Left ventricle myocardium inferior (tissue), 1 donor: ENCODE data around the gene GADD45G. TPM values are rescaled to one million over a fixed set of nuclear protein-coding genes. Genes with fewer than 3 reads are reported as not detected.

ENCODE experiments used
- DNase-seq: peaks from one replicate; pipeline ENCODE4 v3.0.0-alpha.2; 2020
- H3K27ac ChIP-seq: fragments of 200-600 bp; replicated peaks from 2 replicates; pipeline ENCODE4 v1.8.0; 2021
- H3K27me3 ChIP-seq: fragments of 200-600 bp; 2 replicates; pipeline ENCODE4 v1.8.0; 2021; ENCODE audit warnings: low read depth
- H3K36me3 ChIP-seq: fragments of 200-600 bp; 2 replicates; pipeline ENCODE4 v1.8.0; 2021
- H3K4me1 ChIP-seq: fragments of 200-600 bp; 2 replicates; pipeline ENCODE4 v1.8.0; 2021
- H3K4me3 ChIP-seq: fragments of 200-600 bp; 2 replicates; pipeline ENCODE4 v1.8.0; 2021; ENCODE audit warnings: mild to moderate bottlenecking, moderate library complexity
- H3K9me3 ChIP-seq: fragments of 200-600 bp; replicated peaks from 2 replicates; pipeline ENCODE4 v1.8.0; 2021
- intact Hi-C: fragments of 100-400 bp; cut with micrococcal nuclease; formaldehyde crosslinking; loops from one replicate; pipeline ENCODE4 v1.11.0; 2022
- total RNA-seq: library from RNA; stranded (reverse); fragmentation: NEBNext Ultra II Directional; extraction: Animal tissue kit (Norgen Biotek cat#: 25700); gene quantifications from one replicate; pipeline ENCODE4 v1.2.1, GENCODE V29; 2021
- TF ChIP-seq, protein P1 (sequence below): fragments of 200-600 bp; IDR thresholded peaks from 2 replicates; pipeline ENCODE4 v1.8.0; 2021; ENCODE audit warnings: antibody characterized with exemption, mild to moderate bottlenecking, borderline replicate concordance
- donor health status: DM: no; HTN: yes; CAD: no; lungs with severe emphysema.

Gene GADD45G
- total RNA-seq, 1 donor from 2014 or later = 44.5 TPM

DNA sequence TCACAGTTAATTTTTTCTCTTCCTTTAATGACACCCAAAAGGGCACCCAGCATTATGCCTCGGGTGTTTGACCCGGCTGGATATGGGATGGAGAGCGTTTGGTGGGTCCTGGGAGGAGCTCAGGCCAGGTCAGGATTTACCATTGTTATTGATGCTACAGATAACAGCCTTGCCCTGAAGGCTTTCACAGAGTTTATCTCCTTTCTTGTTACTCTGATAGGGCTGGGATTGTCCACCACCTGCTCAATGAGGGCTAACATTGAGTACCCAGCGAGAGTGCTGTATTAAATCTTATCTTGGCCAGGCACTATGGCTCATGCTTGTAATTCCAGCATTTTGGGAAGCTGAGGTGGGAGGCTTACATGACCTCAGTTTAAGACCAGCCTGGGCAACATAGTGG is 37.2 kb downstream of the GADD45G start:
- Histone ChIP-seq H3K4me1 (peaks cover 34% of the 10 kb centered on the region), H3K27me3 (no peaks in the 10 kb centered on the region), H3K9me3 (no peaks in the 10 kb centered on the region), H3K36me3 (no peaks in the 10 kb centered on the region), H3K27ac (no peak overlapping the region), H3K4me3 (no peak overlapping the region)
- TF ChIP-seq, protein P1, sequence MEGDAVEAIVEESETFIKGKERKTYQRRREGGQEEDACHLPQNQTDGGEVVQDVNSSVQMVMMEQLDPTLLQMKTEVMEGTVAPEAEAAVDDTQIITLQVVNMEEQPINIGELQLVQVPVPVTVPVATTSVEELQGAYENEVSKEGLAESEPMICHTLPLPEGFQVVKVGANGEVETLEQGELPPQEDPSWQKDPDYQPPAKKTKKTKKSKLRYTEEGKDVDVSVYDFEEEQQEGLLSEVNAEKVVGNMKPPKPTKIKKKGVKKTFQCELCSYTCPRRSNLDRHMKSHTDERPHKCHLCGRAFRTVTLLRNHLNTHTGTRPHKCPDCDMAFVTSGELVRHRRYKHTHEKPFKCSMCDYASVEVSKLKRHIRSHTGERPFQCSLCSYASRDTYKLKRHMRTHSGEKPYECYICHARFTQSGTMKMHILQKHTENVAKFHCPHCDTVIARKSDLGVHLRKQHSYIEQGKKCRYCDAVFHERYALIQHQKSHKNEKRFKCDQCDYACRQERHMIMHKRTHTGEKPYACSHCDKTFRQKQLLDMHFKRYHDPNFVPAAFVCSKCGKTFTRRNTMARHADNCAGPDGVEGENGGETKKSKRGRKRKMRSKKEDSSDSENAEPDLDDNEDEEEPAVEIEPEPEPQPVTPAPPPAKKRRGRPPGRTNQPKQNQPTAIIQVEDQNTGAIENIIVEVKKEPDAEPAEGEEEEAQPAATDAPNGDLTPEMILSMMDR = no peak
- DNase-seq = no peak
- intact Hi-C loops = no loop called here

DNA sequence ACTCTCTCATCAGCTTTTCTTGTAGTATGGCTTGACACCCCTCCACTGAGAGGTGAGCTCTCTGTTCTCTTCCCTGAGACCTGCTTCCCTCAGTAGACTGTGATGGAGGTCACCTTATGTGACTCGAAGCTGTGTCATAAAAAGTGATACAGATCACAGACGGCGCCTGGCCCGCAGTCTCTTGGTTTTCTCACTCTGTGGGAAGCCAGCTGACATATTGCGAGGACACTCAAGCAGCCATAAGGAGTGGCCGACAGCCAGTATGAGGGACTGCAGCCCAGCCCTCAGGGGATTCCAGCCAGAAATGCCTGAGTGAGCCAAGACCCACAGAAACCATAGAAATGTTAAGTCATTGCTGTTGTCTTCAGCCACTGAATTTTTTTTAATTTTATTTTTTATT is 38.0 kb downstream of the GADD45G start:
- Histone ChIP-seq H3K9me3 (no peaks in the 10 kb centered on the region), H3K36me3 (no peaks in the 10 kb centered on the region), H3K27ac (no peak overlapping the region), H3K27me3 (no peaks in the 10 kb centered on the region), H3K4me3 (no peak overlapping the region), H3K4me1 (peaks cover 34% of the 10 kb centered on the region)
- intact Hi-C loops = no loop called here
- TF ChIP-seq, protein P1 = no peak
- no peak for DNase-seq

DNA sequence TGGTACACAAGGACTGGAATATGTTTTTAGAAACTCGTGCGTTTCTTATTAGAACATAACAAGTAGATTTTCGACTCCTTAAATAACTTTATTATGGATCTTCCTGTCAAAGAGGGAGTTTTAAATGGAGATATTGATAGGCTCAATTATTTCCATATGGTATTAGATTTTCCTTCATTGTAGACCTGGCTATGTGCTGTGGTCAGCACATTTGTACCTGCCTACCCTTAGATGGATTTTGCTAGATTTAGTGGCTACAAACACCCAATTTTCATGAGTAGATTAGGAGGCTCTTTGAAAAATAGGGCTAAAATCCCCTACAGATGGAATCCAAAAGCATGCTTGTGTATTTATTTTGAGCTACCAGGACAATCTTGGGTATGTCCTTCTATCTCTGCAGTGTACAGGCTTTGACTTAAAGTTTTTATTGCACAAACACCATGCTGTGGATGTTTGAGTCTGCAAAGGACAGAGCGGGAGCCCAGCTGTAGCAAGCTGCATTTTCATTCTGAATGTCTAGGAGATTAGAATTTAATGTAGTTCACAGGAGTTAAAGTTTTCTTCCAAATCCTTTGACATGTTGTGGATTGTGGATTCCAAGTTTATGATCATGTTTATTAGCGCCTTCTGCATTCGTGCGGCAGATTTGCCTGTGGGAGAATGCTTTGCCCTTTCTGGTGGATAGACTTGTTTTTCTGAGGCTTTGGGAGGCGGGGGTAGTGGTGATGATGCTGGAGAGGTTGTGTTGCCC is 41.6 kb downstream of the GADD45G start:
- Histone ChIP-seq H3K4me1 (peaks cover 3% of the 10 kb centered on the region), H3K36me3 (no peaks in the 10 kb centered on the region), H3K4me3 (no peak overlapping the region), H3K27me3 (no peaks in the 10 kb centered on the region), H3K27ac (no peak overlapping the region), H3K9me3 (no peaks in the 10 kb centered on the region)
- DNase-seq = no peak
- intact Hi-C loops = no loop called here
- TF ChIP-seq, protein P1 = no peak

DNA sequence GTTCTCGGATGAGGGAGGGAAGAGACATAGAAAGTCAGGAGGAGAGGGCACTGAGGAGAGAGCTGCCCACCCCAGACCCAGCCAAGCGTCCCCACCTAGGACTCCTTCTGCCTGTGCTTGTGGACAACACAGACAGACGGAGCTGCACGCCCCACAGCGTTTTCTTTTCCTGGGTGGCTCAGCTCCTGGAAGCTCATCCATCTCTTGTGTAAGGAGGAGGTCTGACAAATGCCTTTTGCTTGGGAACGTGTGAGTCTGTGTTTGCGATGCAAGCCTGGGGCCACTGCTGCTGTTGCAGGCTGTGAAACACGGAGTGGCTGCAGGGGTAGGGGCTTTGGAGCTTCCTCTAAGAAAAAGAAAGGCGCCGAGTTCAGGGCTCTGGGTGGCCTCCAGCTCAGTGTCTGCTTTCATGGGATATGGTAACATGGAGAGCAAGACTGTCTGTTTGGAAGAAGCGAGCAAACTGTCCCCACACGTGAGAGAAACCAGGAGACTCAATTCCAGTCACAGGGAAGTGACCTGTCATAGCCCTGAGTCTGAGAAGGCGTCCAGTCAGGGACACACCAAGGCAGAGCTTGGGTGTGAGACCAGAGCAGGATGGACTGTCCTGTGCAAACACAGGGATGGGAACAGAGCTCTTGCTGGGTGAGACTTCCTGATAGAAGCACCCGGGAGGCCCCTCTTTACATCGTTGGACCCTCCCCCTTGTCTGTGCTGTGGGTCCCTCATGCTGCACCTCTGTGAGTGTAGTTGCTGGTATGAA is 42.7 kb downstream of the GADD45G start:
- H3K4me3 ChIP-seq = no peak overlapping the region
- no peaks in the 10 kb centered on the region for H3K27me3 ChIP-seq
- no peaks in the 10 kb centered on the region for H3K4me1 ChIP-seq
- no peaks in the 10 kb centered on the region for H3K36me3 ChIP-seq
- intact Hi-C loops = no loop called here
- H3K27ac ChIP-seq = no peak overlapping the region
- no peak for DNase-seq
- TF ChIP-seq, protein P1 = no peak
- no peaks in the 10 kb centered on the region for H3K9me3 ChIP-seq

DNA sequence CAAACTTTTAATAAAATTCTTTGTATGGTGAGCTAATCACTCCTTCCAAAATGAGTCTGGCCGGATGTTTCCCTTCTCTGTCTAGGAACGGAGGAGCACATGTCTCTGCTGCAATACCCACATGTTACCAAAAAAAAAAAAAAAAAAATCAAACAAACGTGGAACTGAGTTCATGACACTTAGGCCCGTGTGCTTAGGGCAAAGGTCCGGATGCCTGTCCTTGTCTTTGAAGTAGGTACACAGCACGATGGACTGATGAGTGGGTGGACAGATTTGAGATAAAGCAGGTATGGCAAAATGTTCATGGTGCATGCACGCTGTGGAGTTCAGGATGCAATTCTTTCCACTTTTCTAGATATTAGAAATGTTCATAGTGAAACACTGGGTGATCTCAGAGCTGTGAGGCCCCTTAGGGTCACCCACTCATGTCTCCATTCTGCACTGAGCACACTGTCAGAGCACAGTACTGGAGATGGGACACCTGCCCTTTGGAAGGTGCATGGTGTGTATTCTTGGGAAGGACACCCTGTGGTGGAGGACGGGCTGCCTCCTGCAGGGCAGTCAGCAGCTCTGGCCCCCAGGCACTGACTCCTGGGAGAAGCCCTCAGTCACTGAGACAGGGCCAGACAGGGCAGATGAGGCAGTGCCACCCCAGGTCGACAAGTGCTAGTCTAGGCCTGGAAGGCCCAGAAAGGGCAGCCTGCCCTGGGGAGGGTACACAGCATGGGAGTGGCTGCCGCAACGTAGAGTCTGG is 43.6 kb downstream of the GADD45G start:
- TF ChIP-seq, protein P1 = no peak
- intact Hi-C loops = no loop called here
- no peak overlapping the region for H3K4me3 ChIP-seq
- H3K27me3 ChIP-seq = no peaks in the 10 kb centered on the region
- no peak overlapping the region for H3K27ac ChIP-seq
- no peaks in the 10 kb centered on the region for H3K4me1 ChIP-seq
- H3K9me3 ChIP-seq = no peaks in the 10 kb centered on the region
- DNase-seq = no peak
- no peaks in the 10 kb centered on the region for H3K36me3 ChIP-seq
